SK-N-SH treated with all-trans-retinoic acid at 6 μM for 48 hours (cell line): Measurements from ENCODE around the gene MESD.

Source experiments
- ARNTL ChIP-seq: fragments of 450-650 bp; formaldehyde crosslinking; IDR thresholded peaks from 2 replicates; pipeline ENCODE4 v1.5.0; 2020; ENCODE audit warnings: low read depth, mild to moderate bottlenecking, moderate library complexity, borderline replicate concordance
- CSDC2 ChIP-seq: fragments of 250-450 bp; sonication (Bioruptor Pico); IDR thresholded peaks from 2 replicates; pipeline ENCODE4 v1.5.0; 2020; ENCODE audit warnings: mild to moderate bottlenecking, moderate library complexity
- ESRRG ChIP-seq: fragments of 250-450 bp; sonication (Bioruptor Pico); IDR thresholded peaks from 2 replicates; pipeline ENCODE4 v1.6.1; 2021; ENCODE audit warnings: mild to moderate bottlenecking
- ISL1 ChIP-seq: fragments of 250-450 bp; sonication (Bioruptor Pico); IDR thresholded peaks from 2 replicates; pipeline ENCODE4 v2.1.2; 2022; ENCODE audit warnings: mild to moderate bottlenecking, moderate library complexity
- RARB ChIP-seq: fragments of 250-450 bp; sonication (Bioruptor Pico); IDR thresholded peaks from 2 replicates; pipeline ENCODE4 v1.8.0; 2021; ENCODE audit warnings: mild to moderate bottlenecking, moderate library complexity
- SNAI2 ChIP-seq: fragments of 250-450 bp; sonication (Bioruptor Pico); IDR thresholded peaks from 2 replicates; pipeline ENCODE4 v1.5.0; 2020; ENCODE audit warnings: mild to moderate bottlenecking, moderate library complexity
- TCF4 ChIP-seq: fragments of 250-450 bp; sonication (Bioruptor Pico); IDR thresholded peaks from 2 replicates; pipeline ENCODE4 v1.8.0; 2021; ENCODE audit warnings: mild to moderate bottlenecking, moderate library complexity, borderline replicate concordance
- TOX ChIP-seq: fragments of 250-450 bp; sonication (Bioruptor Pico); IDR thresholded peaks from 2 replicates; pipeline ENCODE4 v1.8.0; 2021; ENCODE audit warnings: mild to moderate bottlenecking, moderate library complexity, borderline replicate concordance
- TSHZ2 ChIP-seq: fragments of 250-450 bp; sonication (Bioruptor Pico); IDR thresholded peaks from 2 replicates; pipeline ENCODE4 v1.5.0; 2020; ENCODE audit warnings: mild to moderate bottlenecking, moderate library complexity
- ZFP30 ChIP-seq: fragments of 450-650 bp; formaldehyde crosslinking; IDR thresholded peaks from 2 replicates; pipeline ENCODE4 v1.5.0; 2022; ENCODE audit warnings: mild to moderate bottlenecking, moderate library complexity
- ZNF8 ChIP-seq: fragments of 450-650 bp; formaldehyde crosslinking; IDR thresholded peaks from 2 replicates; pipeline ENCODE4 v1.5.0; 2020; ENCODE audit warnings: mild to moderate bottlenecking, moderate library complexity
- TF ChIP-seq, protein P1 (sequence below): fragments of 250-450 bp; sonication (Bioruptor Pico); IDR thresholded peaks from 2 replicates; pipeline ENCODE4 v1.5.1; 2020; ENCODE audit warnings: low read depth, mild to moderate bottlenecking, moderate library complexity
- TF ChIP-seq, protein P2 (sequence below): fragments of 250-450 bp; sonication (Bioruptor Pico); IDR thresholded peaks from 2 replicates; pipeline ENCODE4 v1.8.0; 2020; ENCODE audit warnings: mild to moderate bottlenecking, moderate library complexity, borderline replicate concordance
- TF ChIP-seq, protein P3 (sequence below): fragments of 250-450 bp; sonication (Bioruptor Pico); IDR thresholded peaks from 2 replicates; pipeline ENCODE4 v1.8.0; 2021; ENCODE audit warnings: low read depth, mild to moderate bottlenecking, moderate library complexity, borderline replicate concordance

DNA sequence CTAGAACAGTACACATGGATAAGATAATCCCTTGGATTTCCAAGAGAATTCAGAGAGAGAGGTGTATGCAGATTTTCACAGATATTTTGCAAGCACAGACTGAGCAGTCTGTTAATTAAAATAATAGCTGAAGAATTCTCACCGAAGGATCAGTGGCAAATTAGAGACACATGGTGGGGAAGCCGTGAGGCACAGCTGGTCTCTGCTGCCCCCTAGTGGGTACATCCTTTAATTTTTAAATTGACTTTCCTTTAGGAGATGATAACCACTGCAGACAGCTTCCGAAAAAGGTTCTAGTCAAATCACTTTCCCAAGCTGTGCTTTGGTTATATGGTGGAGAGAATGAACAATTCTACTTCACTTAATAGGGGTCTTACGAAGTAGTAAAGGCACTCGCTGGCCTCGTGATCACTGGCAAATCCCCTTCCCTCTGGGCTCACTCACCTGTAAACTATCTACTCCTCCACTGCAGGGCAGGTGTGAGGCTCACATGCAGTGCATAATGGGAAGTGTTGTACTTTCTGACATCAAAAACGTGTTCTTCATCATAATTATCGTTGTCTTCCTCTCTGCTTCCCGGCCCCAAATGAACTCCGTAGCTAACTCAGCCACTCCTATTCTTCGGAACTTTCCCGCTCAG, 19.5 kb downstream of the MESD start:
- TF ChIP-seq TSHZ2, result no peak
- TF ChIP-seq, protein P1, sequence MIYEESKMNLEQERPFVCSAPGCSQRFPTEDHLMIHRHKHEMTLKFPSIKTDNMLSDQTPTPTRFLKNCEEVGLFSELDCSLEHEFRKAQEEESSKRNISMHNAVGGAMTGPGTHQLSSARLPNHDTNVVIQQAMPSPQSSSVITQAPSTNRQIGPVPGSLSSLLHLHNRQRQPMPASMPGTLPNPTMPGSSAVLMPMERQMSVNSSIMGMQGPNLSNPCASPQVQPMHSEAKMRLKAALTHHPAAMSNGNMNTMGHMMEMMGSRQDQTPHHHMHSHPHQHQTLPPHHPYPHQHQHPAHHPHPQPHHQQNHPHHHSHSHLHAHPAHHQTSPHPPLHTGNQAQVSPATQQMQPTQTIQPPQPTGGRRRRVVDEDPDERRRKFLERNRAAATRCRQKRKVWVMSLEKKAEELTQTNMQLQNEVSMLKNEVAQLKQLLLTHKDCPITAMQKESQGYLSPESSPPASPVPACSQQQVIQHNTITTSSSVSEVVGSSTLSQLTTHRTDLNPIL (CRISPR knock-in tag), result no peak
- TF ChIP-seq, protein P2, sequence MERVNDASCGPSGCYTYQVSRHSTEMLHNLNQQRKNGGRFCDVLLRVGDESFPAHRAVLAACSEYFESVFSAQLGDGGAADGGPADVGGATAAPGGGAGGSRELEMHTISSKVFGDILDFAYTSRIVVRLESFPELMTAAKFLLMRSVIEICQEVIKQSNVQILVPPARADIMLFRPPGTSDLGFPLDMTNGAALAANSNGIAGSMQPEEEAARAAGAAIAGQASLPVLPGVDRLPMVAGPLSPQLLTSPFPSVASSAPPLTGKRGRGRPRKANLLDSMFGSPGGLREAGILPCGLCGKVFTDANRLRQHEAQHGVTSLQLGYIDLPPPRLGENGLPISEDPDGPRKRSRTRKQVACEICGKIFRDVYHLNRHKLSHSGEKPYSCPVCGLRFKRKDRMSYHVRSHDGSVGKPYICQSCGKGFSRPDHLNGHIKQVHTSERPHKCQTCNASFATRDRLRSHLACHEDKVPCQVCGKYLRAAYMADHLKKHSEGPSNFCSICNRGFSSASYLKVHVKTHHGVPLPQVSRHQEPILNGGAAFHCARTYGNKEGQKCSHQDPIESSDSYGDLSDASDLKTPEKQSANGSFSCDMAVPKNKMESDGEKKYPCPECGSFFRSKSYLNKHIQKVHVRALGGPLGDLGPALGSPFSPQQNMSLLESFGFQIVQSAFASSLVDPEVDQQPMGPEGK (CRISPR knock-in tag), result no peak
- TF ChIP-seq ZFP30 (CRISPR knock-in tag), result no peak
- TF ChIP-seq ESRRG (CRISPR knock-in tag), result no peak
- TF ChIP-seq SNAI2 (CRISPR knock-in tag), result no peak
- TF ChIP-seq ZNF8 (CRISPR knock-in tag), result no peak
- TF ChIP-seq, protein P3, sequence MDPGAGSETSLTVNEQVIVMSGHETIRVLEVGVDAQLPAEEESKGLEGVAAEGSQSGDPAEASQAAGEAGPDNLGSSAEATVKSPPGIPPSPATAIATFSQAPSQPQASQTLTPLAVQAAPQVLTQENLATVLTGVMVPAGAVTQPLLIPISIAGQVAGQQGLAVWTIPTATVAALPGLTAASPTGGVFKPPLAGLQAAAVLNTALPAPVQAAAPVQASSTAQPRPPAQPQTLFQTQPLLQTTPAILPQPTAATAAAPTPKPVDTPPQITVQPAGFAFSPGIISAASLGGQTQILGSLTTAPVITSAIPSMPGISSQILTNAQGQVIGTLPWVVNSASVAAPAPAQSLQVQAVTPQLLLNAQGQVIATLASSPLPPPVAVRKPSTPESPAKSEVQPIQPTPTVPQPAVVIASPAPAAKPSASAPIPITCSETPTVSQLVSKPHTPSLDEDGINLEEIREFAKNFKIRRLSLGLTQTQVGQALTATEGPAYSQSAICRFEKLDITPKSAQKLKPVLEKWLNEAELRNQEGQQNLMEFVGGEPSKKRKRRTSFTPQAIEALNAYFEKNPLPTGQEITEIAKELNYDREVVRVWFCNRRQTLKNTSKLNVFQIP (CRISPR knock-in tag), result no peak
- no peak for TF ChIP-seq TCF4 (CRISPR knock-in tag)
- no peak for TF ChIP-seq ARNTL (CRISPR knock-in tag)
- no peak for TF ChIP-seq RARB (CRISPR knock-in tag)
- no peak for TF ChIP-seq TOX (CRISPR knock-in tag)
- TF ChIP-seq CSDC2 (CRISPR knock-in tag), result no peak
- TF ChIP-seq ISL1 (CRISPR knock-in tag), result no peak
